ENCODE data around the gene TUG1.

- TF ChIP-seq CTCF (conservative IDR thresholded peaks at IDR 0.05; ENCODE audit: low read depth, low read length), result no peak
- TF ChIP-seq BHLHE40 (IDR thresholded peaks at IDR 0.05; ENCODE audit: low read depth, low read length), result peak; percentile 64
- TF ChIP-seq POLR2A (IDR thresholded peaks at IDR 0.05; ENCODE audit: low read depth, low read length), result no peak
Observed at GRCh38 chr22:30948930-30949342, 20.1 kb upstream of the TUG1 start.

Measured in IMR-90 (cell line).